H1 (cell line): ENCODE results near the gene AKR1B15. TPM values are rescaled to one million over a fixed set of nuclear protein-coding genes. Genes with fewer than 3 reads are reported as not detected.

Source experiments
- CBX8 ChIP-seq: fragments of 300-800, 300-1000 bp; sonication (generic); IDR thresholded peaks from 2 replicates; pipeline ENCODE4 v1.7.1; 2016; ENCODE audit warnings: low read depth, low read length, borderline replicate concordance
- CHD1 ChIP-seq: IDR thresholded peaks from 2 replicates; pipeline ENCODE4 v1.6.1; 2012; ENCODE audit warnings: low read depth, low read length, improper control_type of control experiment
- GABPA ChIP-seq: IDR thresholded peaks from 2 replicates; pipeline ENCODE4 v1.6.1; 2011; ENCODE audit warnings: mild to moderate bottlenecking, low read length, moderate library complexity, borderline replicate concordance; ENCODE audit not compliant: insufficient read depth
- MAX ChIP-seq: IDR thresholded peaks from 2 replicates; pipeline ENCODE4 v1.6.1; 2012; ENCODE audit warnings: inconsistent platforms
- SP2 ChIP-seq: IDR thresholded peaks from 2 replicates; pipeline ENCODE4 v1.6.1; 2012; ENCODE audit warnings: mild to moderate bottlenecking, low read length, inconsistent platforms
- TAF7 ChIP-seq: optimal IDR thresholded peaks from 2 replicates; pipeline ENCODE3; 2011; ENCODE audit warnings: low read depth, mild to moderate bottlenecking, inconsistent platforms, low read length, moderate library complexity, borderline replicate concordance
- TBP ChIP-seq: IDR thresholded peaks from 2 replicates; pipeline ENCODE4 v1.6.1; 2011; ENCODE audit warnings: low read depth, low read length, improper control_type of control experiment
- polyA plus RNA-seq, 7 experiments: library from polyadenylated mRNA; depleted of rRNA in 3 of 7; stranded (reverse) in 5 of 7; unstranded in 2 of 7; fragments of >200 nt in 5 of 7; fragments of 200-250 nt in 2 of 7; gene quantifications; 1 replicate in 5 of 7; 2 replicates in 1 of 7; 4 replicates in 1 of 7; pipeline versions ENCODE4 v1.2.1 to v1.2.3, GENCODE V29; 2011 to 2013; ENCODE audit warnings: missing spikeins in 2 of 7, mixed read lengths in 2 of 7
- total RNA-seq: library from RNA; stranded (reverse); fragmentation: NEBNext Ultra II Directional; extraction: Animal tissue kit (Norgen Biotek cat#: 25700); gene quantifications from 2 replicates; pipeline ENCODE4 v1.2.1, GENCODE V29; 2021
- TF ChIP-seq, protein P1 (sequence below): fragments of 300-600 bp; sonication (generic); IDR thresholded peaks from 2 replicates; pipeline ENCODE4 v1.7.1; 2012; ENCODE audit warnings: low read length, moderate library complexity, mild to moderate bottlenecking, inconsistent platforms; ENCODE audit not compliant: insufficient replicate concordance

AKR1B15 gene
- total and polyA plus RNA-seq, 2 of the 8 experiments (the other 6 are each of a cell fraction or from before 2014, with no cell fraction given) = 0.15 to 0.47 TPM

DNA sequence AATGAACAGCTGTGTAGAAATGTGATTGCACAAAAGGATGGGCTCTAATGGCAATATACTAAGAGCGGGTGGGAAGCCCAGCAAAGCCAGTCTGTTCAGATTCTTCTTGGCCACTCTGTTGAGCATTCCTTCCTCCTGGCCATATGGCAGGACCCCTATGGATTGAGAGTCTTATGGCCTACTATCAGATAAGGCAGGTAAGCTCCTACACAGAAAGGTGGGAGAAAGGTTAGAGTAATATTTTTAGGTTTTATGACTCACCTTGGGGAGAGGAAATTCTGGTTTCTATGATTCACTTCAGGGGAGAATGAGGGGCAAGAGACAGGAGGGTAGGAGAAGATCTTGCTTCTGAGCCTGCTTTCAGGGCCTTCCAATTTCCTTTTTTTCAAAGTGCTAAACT lies 36.6 kb upstream of the AKR1B15 start (continued):
- TF ChIP-seq, protein P1, sequence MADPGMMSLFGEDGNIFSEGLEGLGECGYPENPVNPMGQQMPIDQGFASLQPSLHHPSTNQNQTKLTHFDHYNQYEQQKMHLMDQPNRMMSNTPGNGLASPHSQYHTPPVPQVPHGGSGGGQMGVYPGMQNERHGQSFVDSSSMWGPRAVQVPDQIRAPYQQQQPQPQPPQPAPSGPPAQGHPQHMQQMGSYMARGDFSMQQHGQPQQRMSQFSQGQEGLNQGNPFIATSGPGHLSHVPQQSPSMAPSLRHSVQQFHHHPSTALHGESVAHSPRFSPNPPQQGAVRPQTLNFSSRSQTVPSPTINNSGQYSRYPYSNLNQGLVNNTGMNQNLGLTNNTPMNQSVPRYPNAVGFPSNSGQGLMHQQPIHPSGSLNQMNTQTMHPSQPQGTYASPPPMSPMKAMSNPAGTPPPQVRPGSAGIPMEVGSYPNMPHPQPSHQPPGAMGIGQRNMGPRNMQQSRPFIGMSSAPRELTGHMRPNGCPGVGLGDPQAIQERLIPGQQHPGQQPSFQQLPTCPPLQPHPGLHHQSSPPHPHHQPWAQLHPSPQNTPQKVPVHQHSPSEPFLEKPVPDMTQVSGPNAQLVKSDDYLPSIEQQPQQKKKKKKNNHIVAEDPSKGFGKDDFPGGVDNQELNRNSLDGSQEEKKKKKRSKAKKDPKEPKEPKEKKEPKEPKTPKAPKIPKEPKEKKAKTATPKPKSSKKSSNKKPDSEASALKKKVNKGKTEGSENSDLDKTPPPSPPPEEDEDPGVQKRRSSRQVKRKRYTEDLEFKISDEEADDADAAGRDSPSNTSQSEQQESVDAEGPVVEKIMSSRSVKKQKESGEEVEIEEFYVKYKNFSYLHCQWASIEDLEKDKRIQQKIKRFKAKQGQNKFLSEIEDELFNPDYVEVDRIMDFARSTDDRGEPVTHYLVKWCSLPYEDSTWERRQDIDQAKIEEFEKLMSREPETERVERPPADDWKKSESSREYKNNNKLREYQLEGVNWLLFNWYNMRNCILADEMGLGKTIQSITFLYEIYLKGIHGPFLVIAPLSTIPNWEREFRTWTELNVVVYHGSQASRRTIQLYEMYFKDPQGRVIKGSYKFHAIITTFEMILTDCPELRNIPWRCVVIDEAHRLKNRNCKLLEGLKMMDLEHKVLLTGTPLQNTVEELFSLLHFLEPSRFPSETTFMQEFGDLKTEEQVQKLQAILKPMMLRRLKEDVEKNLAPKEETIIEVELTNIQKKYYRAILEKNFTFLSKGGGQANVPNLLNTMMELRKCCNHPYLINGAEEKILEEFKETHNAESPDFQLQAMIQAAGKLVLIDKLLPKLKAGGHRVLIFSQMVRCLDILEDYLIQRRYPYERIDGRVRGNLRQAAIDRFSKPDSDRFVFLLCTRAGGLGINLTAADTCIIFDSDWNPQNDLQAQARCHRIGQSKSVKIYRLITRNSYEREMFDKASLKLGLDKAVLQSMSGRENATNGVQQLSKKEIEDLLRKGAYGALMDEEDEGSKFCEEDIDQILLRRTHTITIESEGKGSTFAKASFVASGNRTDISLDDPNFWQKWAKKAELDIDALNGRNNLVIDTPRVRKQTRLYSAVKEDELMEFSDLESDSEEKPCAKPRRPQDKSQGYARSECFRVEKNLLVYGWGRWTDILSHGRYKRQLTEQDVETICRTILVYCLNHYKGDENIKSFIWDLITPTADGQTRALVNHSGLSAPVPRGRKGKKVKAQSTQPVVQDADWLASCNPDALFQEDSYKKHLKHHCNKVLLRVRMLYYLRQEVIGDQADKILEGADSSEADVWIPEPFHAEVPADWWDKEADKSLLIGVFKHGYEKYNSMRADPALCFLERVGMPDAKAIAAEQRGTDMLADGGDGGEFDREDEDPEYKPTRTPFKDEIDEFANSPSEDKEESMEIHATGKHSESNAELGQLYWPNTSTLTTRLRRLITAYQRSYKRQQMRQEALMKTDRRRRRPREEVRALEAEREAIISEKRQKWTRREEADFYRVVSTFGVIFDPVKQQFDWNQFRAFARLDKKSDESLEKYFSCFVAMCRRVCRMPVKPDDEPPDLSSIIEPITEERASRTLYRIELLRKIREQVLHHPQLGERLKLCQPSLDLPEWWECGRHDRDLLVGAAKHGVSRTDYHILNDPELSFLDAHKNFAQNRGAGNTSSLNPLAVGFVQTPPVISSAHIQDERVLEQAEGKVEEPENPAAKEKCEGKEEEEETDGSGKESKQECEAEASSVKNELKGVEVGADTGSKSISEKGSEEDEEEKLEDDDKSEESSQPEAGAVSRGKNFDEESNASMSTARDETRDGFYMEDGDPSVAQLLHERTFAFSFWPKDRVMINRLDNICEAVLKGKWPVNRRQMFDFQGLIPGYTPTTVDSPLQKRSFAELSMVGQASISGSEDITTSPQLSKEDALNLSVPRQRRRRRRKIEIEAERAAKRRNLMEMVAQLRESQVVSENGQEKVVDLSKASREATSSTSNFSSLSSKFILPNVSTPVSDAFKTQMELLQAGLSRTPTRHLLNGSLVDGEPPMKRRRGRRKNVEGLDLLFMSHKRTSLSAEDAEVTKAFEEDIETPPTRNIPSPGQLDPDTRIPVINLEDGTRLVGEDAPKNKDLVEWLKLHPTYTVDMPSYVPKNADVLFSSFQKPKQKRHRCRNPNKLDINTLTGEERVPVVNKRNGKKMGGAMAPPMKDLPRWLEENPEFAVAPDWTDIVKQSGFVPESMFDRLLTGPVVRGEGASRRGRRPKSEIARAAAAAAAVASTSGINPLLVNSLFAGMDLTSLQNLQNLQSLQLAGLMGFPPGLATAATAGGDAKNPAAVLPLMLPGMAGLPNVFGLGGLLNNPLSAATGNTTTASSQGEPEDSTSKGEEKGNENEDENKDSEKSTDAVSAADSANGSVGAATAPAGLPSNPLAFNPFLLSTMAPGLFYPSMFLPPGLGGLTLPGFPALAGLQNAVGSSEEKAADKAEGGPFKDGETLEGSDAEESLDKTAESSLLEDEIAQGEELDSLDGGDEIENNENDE = no peak
- TF ChIP-seq SP2 (no peak), TAF7 (no peak), MAX (no peak), CHD1 (no peak), TBP (no peak), CBX8 (no peak), GABPA (no peak)
- TF ChIP-seq, all 59 proteins: peak for 0
